K562 (cell line): Measurements from ENCODE around the gene ARHGEF7. TPM values are rescaled to one million over a fixed set of nuclear protein-coding genes. Genes with fewer than 3 reads are reported as not detected.

ENCODE experiments used
- ATAC-seq: fragments of 200-7000 bp; cut with Tn5 transposase; 3 replicates; pipeline ENCODE4 v1.9.1; 2020; ENCODE audit warnings: moderate library complexity
- BruUV-seq: library from RNA; stranded (reverse); fragments of 400-500 nt; replicated peaks from 2 replicates; lab custom pipeline; 2021; lab: Mats Ljungman, UMichigan
- CTCF ChIA-PET: fragments of 300-600 bp; formaldehyde crosslinking; extraction: SDS; loops from one replicate; lab custom pipeline; 2021; ENCODE audit warnings: low intra/inter-chr PET ratio; lab: Yijun Ruan, JAX
- POLR2A ChIA-PET: fragments of 300-600, 350-650 bp; sonication (Branson Sonifier 250); formaldehyde crosslinking; extraction: SDS; loops from one replicate; lab custom pipeline; 2021; ENCODE audit warnings: antibody characterized with exemption, inconsistent platforms; lab: Yijun Ruan, JAX
- DNase-seq, 4 experiments: peaks; one replicate each; pipeline versions ENCODE4 v3.0.0 to v3.0.0-alpha.2; 2011 to 2018; ENCODE audit warnings: low spot score in 3 of 4, mixed read lengths in 3 of 4; ENCODE audit errors: extremely low read depth in 1 of 4
- FAIRE-seq: peaks from 2 replicates; lab custom pipeline; 2011; peaks lifted over from hg19 to GRCh38; lab: Jason Lieb, UNC
- H2AFZ ChIP-seq: 2 replicates; pipeline ENCODE4 v1.6.0; 2011; ENCODE audit warnings: low read depth, low read length, control low read depth, inconsistent platforms
- H3K27ac ChIP-seq: fragments of 200-600 bp; 3 replicates; pipeline ENCODE4 v1.8.0; 2011; ENCODE audit warnings: low read depth, mild to moderate bottlenecking, control low read depth, inconsistent platforms, low read length, moderate library complexity, mixed read lengths; ENCODE audit errors: extremely low read depth
- H3K27me3 ChIP-seq, 2 experiments: fragments of 300-600 bp in 1 of 2; 2 replicates in 1 of 2; 3 replicates in 1 of 2; pipeline versions ENCODE4 v1.6.0 to v1.8.0; 2011; ENCODE audit warnings: inconsistent platforms in 2 of 2, low read length in 2 of 2, mild to moderate bottlenecking in 1 of 2, mixed read lengths in 1 of 2, moderate library complexity in 1 of 2; ENCODE audit not compliant: control insufficient read depth in 2 of 2, insufficient read depth in 2 of 2
- H3K36me3 ChIP-seq: fragments of 300-600 bp; 3 replicates; pipeline ENCODE4 v1.8.0; 2011; ENCODE audit warnings: mild to moderate bottlenecking, low read length, inconsistent platforms; ENCODE audit not compliant: control insufficient read depth, insufficient read depth
- H3K4me1 ChIP-seq, 2 experiments: fragments of 200-600 bp in 1 of 2; replicated peaks in 1 of 2; 2 replicates in 1 of 2; 3 replicates in 1 of 2; pipeline versions ENCODE4 v1.5.1 to v1.8.0; 2011; ENCODE audit warnings: inconsistent platforms in 2 of 2, low read length in 2 of 2, mild to moderate bottlenecking in 1 of 2, mixed read lengths in 1 of 2, moderate library complexity in 1 of 2; ENCODE audit not compliant: control insufficient read depth in 2 of 2, insufficient read depth in 2 of 2
- H3K4me2 ChIP-seq: 2 replicates; pipeline ENCODE4 v1.6.1; 2011; ENCODE audit warnings: low read length, control low read depth, inconsistent platforms, mixed read lengths; ENCODE audit not compliant: insufficient read depth
- H3K4me3 ChIP-seq: fragments of 200-600 bp; sonication (generic), shearing (Covaris generic); 2 replicates; pipeline ENCODE4 v1.5.1; 2016; ENCODE audit warnings: control low read depth, inconsistent platforms
- H3K79me2 ChIP-seq: fragments of 200-600 bp; 3 replicates; pipeline ENCODE4 v1.8.0; 2011; ENCODE audit warnings: low read length, inconsistent platforms; ENCODE audit not compliant: control insufficient read depth, insufficient read depth
- H3K9ac ChIP-seq, 2 experiments: 2 replicates each; pipeline versions ENCODE4 v1.6.0 to v1.6.1; 2011; ENCODE audit warnings: low read depth in 2 of 2, low read length in 2 of 2, control low read depth in 1 of 2, inconsistent platforms in 1 of 2, mild to moderate bottlenecking in 1 of 2, mixed read lengths in 1 of 2; ENCODE audit not compliant: insufficient read depth in 1 of 2
- H3K9me1 ChIP-seq: one replicate; pipeline ENCODE4 v1.6.0; 2011; ENCODE audit warnings: inconsistent platforms, mild to moderate bottlenecking, low read length, moderate library complexity; ENCODE audit not compliant: control insufficient read depth, insufficient read depth
- H3K9me3 ChIP-seq: replicated peaks from 2 replicates; pipeline ENCODE4 v1.5.1; 2011; ENCODE audit warnings: low read depth, low read length, inconsistent platforms; ENCODE audit not compliant: control insufficient read depth, insufficient read depth
- H4K20me1 ChIP-seq: replicated peaks from 2 replicates; pipeline ENCODE4 v1.6.1; 2011; ENCODE audit warnings: low read length, inconsistent platforms, mixed read lengths; ENCODE audit not compliant: control insufficient read depth, insufficient read depth
- ARHGAP35 ChIP-seq: fragments of 450-650 bp; IDR thresholded peaks from 2 replicates; pipeline ENCODE4 v1.6.1; 2018; ENCODE audit not compliant: partially characterized antibody
- ATF7 ChIP-seq: fragments of 450-650 bp; IDR thresholded peaks from 2 replicates; pipeline ENCODE4 v1.7.1; 2014; ENCODE audit warnings: mild to moderate bottlenecking, moderate library complexity
- CAMTA2 ChIP-seq: fragments of 250-450 bp; sonication (Bioruptor Pico); conservative IDR thresholded peaks from 2 replicates; pipeline ENCODE4 v1.5.1; 2022
- ESRRB ChIP-seq: fragments of 250-450 bp; sonication (Bioruptor Pico); IDR thresholded peaks from 2 replicates; pipeline ENCODE4 v1.5.0; 2020; ENCODE audit warnings: mild to moderate bottlenecking, moderate library complexity, borderline replicate concordance
- HMGN3 ChIP-seq: IDR thresholded peaks from 2 replicates; pipeline ENCODE4 v1.6.1; 2011; ENCODE audit warnings: borderline replicate concordance, low read depth, mild to moderate bottlenecking, mixed read lengths, low read length; ENCODE audit not compliant: insufficient read length; ENCODE audit errors: extremely low read depth
- KLF6 ChIP-seq: fragments of 250-450 bp; sonication (Bioruptor Pico); IDR thresholded peaks from 2 replicates; pipeline ENCODE4 v1.4.0; 2020; ENCODE audit warnings: mild to moderate bottlenecking, moderate library complexity, borderline replicate concordance
- PML ChIP-seq: IDR thresholded peaks from 2 replicates; pipeline ENCODE4 v1.6.1; 2012; ENCODE audit warnings: low read length, inconsistent platforms
- RAD21 ChIP-seq, 2 experiments: fragments of 250-450 bp in 1 of 2; fragments of 450-650 bp in 1 of 2; sonication (Bioruptor Pico) in 1 of 2; formaldehyde crosslinking in 1 of 2; IDR thresholded peaks in 1 of 2; conservative IDR thresholded peaks in 1 of 2; 2 replicates each; pipeline versions ENCODE4 v1.4.0 to v1.8.0; 2020 to 2022; ENCODE audit warnings: mild to moderate bottlenecking in 2 of 2, moderate library complexity in 1 of 2
- SIN3A ChIP-seq, 2 experiments: fragments of 150-350 bp in 1 of 2; IDR thresholded peaks; 2 replicates each; pipeline ENCODE4 v1.6.1; 2011 to 2016; ENCODE audit warnings: borderline replicate concordance in 2 of 2, low read depth in 2 of 2, low read length in 2 of 2, mild to moderate bottlenecking in 2 of 2, moderate library complexity in 2 of 2; ENCODE audit not compliant: control insufficient read depth in 1 of 2
- SP1 ChIP-seq: sonication (generic); formaldehyde crosslinking; IDR thresholded peaks from 2 replicates; pipeline ENCODE4 v1.8.1; 2022; ENCODE audit warnings: mild to moderate bottlenecking, missing genetic modification reagents
- YBX1 ChIP-seq: fragments of 450-650 bp; IDR thresholded peaks from 2 replicates; pipeline ENCODE4 v1.7.1; 2016; ENCODE audit warnings: mild to moderate bottlenecking
- WGBS: fragments of 100-300 bp; shearing (Covaris generic); methylation state at CpG from one replicate; pipeline ENCODE4 v1.1.6; 2016; ENCODE audit warnings: low coverage, mixed read lengths; ENCODE audit not compliant: insufficient coverage; ENCODE audit errors: missing lambda C conversion rate; 5-methylcytosine and 5-hydroxymethylcytosine counted together
- in situ Hi-C: fragments of 300-500 bp; cut with MboI; formaldehyde crosslinking; loops from 4 replicates; pipeline ENCODE4 v1.15.0; 2018; ENCODE audit warnings: inconsistent platforms, mixed read lengths
- intact Hi-C: fragments of 100-400 bp; cut with micrococcal nuclease; formaldehyde crosslinking; loops from 2 replicates; pipeline ENCODE4 v1.14.2; 2022
- polyA plus RNA-seq, 8 experiments: library from polyadenylated mRNA; depleted of rRNA in 4 of 8; stranded (reverse) in 5 of 8; unstranded in 3 of 8; fragments of >200 nt; fragmentation: Nextera tagmentation in 2 of 8; fragmentation: Illumina TruSeq in 1 of 8; extraction: Ambion mirVana in 2 of 8; extraction: Trizol in 1 of 8; gene quantifications; 2 replicates each; pipeline versions ENCODE4 v1.2.1 to v1.2.3, GENCODE V29; 2011 to 2014; ENCODE audit warnings: inconsistent platforms in 1 of 8, missing spikeins in 1 of 8
- total RNA-seq, 7 experiments: library from RNA; depleted of rRNA in 6 of 7; stranded (reverse); fragments of >200 nt in 6 of 7; fragmentation: Illumina TruSeq in 2 of 7; extraction: Trizol in 2 of 7; gene quantifications; 2 replicates each; pipeline versions ENCODE4 v1.2.1 to v1.2.3, GENCODE V29; 2011 to 2021; ENCODE audit warnings: low replicate concordance in 1 of 7
- TF ChIP-seq, protein P1 (sequence below): fragments of 250-450 bp; sonication (Bioruptor Pico); IDR thresholded peaks from 2 replicates; pipeline ENCODE4 v1.5.0; 2021; ENCODE audit warnings: mild to moderate bottlenecking, moderate library complexity
- TF ChIP-seq, protein P2 (sequence below): fragments of 250-450 bp; sonication (Bioruptor Pico); IDR thresholded peaks from 2 replicates; pipeline ENCODE4 v1.9.0; 2021; ENCODE audit warnings: mild to moderate bottlenecking, inconsistent platforms
- TF ChIP-seq, protein P3 (sequence below): sonication (generic); formaldehyde crosslinking; IDR thresholded peaks from 2 replicates; pipeline ENCODE4 v1.4.0; 2020; ENCODE audit warnings: mild to moderate bottlenecking, missing genetic modification reagents

ARHGEF7 gene
- total and polyA plus RNA-seq, 9 of the 15 experiments (the other 6 are each of a cell fraction or from before 2014, with no cell fraction given), result 2.1 to 26.8 (median 17.5) TPM

DNA sequence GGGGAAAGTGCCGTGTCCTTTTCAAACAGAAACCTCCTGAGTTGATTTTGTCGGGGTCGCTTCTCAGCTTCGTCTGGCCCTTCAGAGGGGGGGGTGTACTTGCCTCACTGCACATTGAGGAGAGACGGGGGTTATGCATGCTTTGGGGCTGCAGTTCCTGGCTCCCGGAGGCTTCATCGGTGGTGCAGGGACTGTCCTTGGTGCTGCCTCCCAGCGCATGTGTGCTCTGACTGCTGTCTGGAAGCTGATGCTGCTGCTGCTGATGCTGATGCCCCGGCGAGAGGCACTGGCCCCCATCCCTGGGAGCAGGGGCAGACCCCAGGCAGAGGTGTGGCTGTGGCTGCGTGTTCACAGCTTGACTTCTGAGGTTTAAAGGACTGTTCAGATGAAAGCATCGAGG lies 91.0 kb downstream of the ARHGEF7 start:
- Histone ChIP-seq H3K9ac (no peak overlapping the region), H3K4me3 (no peak overlapping the region), H3K9me3 (no peaks in the 10 kb centered on the region), H3K4me1 (peaks cover 2 to 5% of the 10 kb centered on the region in 2 experiments; a peak in 2 of 5 replicates), H3K9me1 (no peaks in the 10 kb centered on the region), H4K20me1 (peaks cover 16% of the 10 kb centered on the region), H3K79me2 (peaks cover 30% of the 10 kb centered on the region), H3K27me3 (no peaks in the 10 kb centered on the region), H2AFZ (no peak overlapping the region), H3K27ac (no peak overlapping the region), H3K4me2 (no peak overlapping the region)
- no peak for FAIRE-seq
- WGBS, result 96% methylated on average over 10 of the region's 12 CpGs
- no peak for ATAC-seq
- ChIA-PET CTCF (no interaction called here), POLR2A (no interaction called here)
- in situ Hi-C loops, result no loop called here
- DNase-seq, result no peak
- TF ChIP-seq PML, result no peak
- no peak for TF ChIP-seq KLF6 (CRISPR knock-in tag)
- no peak for TF ChIP-seq CAMTA2 (CRISPR knock-in tag)
- TF ChIP-seq SIN3A (IDR thresholded peaks at IDR 0.05; ENCODE audit: borderline replicate concordance in 2 of 2, control insufficient read depth in 1 of 2, low read depth in 2 of 2, low read length in 2 of 2), result no peak
- no peak for TF ChIP-seq ATF7
- TF ChIP-seq, protein P1, sequence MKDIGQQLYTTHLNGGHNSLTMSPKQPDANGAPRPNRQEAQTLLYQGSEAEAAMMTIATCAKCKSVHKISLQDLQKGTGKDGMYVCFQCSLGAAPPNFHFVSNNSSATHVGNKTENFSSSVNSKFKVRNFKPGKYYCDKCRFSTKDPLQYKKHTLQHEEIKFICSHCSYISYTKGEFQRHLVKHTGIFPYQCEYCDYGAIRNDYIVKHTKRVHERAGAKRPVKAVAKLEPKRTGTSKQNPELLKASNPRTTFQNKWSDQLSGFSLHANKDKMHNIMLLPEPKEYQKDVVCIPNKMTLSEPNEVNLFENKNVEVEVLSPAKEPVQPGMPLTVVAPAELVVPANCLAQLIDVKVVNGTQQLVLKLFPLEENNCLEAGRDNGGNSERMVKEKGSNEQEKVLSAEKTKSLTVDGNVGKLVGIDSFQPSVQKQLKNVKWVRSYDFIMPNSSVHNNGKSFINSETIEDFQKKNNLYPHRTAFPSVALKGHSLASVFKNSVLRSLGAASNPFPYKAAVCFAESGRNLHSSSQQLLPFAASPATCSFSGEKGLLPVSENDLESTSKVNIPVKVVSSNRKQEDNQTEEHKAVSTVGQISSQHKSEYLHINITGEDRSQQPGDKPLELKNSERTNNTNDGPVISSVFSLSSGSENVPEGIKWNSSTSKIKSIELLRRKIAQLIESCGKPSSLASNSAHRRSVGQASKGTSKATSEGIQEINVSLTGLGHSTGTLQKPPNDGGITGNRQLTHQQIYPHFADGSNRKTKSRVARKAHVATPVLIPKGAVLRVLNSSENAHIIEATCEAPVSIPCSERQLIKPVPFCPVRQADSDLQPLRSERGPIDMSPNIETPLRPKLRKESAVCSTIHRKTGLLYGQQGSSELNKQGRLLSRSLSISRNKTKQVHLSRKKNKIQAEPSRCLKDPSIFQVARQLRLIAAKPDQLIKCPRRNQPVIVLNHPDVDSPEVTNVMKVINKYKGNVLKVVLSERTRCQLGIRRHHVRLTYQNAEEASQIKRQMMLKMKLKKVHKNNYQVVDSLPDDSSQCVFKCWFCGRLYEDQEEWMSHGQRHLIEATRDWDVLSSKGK, result no peak
- no peak for TF ChIP-seq ARHGAP35
- no peak for TF ChIP-seq YBX1
- TF ChIP-seq SP1 (CRISPR knock-in tag), result no peak
- TF ChIP-seq HMGN3, result no peak
- TF ChIP-seq RAD21 (CRISPR knock-in tag; conservative IDR thresholded peaks at IDR 0.05 in 1 of 2, IDR thresholded peaks at IDR 0.05 in 1 of 2), result no peak
- TF ChIP-seq, protein P2, sequence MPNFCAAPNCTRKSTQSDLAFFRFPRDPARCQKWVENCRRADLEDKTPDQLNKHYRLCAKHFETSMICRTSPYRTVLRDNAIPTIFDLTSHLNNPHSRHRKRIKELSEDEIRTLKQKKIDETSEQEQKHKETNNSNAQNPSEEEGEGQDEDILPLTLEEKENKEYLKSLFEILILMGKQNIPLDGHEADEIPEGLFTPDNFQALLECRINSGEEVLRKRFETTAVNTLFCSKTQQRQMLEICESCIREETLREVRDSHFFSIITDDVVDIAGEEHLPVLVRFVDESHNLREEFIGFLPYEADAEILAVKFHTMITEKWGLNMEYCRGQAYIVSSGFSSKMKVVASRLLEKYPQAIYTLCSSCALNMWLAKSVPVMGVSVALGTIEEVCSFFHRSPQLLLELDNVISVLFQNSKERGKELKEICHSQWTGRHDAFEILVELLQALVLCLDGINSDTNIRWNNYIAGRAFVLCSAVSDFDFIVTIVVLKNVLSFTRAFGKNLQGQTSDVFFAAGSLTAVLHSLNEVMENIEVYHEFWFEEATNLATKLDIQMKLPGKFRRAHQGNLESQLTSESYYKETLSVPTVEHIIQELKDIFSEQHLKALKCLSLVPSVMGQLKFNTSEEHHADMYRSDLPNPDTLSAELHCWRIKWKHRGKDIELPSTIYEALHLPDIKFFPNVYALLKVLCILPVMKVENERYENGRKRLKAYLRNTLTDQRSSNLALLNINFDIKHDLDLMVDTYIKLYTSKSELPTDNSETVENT (CRISPR knock-in tag), result no peak
- TF ChIP-seq ESRRB (CRISPR knock-in tag), result no peak
- TF ChIP-seq, protein P3, sequence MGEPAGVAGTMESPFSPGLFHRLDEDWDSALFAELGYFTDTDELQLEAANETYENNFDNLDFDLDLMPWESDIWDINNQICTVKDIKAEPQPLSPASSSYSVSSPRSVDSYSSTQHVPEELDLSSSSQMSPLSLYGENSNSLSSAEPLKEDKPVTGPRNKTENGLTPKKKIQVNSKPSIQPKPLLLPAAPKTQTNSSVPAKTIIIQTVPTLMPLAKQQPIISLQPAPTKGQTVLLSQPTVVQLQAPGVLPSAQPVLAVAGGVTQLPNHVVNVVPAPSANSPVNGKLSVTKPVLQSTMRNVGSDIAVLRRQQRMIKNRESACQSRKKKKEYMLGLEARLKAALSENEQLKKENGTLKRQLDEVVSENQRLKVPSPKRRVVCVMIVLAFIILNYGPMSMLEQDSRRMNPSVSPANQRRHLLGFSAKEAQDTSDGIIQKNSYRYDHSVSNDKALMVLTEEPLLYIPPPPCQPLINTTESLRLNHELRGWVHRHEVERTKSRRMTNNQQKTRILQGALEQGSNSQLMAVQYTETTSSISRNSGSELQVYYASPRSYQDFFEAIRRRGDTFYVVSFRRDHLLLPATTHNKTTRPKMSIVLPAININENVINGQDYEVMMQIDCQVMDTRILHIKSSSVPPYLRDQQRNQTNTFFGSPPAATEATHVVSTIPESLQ (CRISPR knock-in tag), result no peak
- TF ChIP-seq, all 486 proteins: peak for 0
- H3K36me3 ChIP-seq, result no peaks in the 10 kb centered on the region
- intact Hi-C loops, result no loop called here
- no TSS peak for BruUV-seq
